ENCODE measurements around the gene ADAMTSL2. TPM values are rescaled to one million over a fixed set of nuclear protein-coding genes. Genes with fewer than 3 reads are reported as not detected.

The ADAMTSL2 gene
- total RNA-seq, 1 experiment from 2014 or later, result 0.87 TPM

GRCh38 chr9:133562611-133563290, 28.2 kb downstream of the ADAMTSL2 start:
- Mint-ChIP-seq H3K9me3 (no peaks in the 10 kb centered on the region; the same call in 1 of the 2 replicates), H3K4me3 (no peak overlapping the region), H3K27me3 (ENCODE audit: low read depth) (no peaks in the 10 kb centered on the region; the same call in 1 of the 2 replicates), H3K27ac (no peak overlapping the region), H3K4me1 (peaks cover 21% of the 10 kb centered on the region), H3K36me3 (no peaks in the 10 kb centered on the region)
- ChIA-PET CTCF (no interaction called here), POLR2A (no interaction called here)
- DNase-seq (ENCODE audit: low spot score), result no peak
- TF ChIP-seq ATF2 (CRISPR knock-in tag; IDR thresholded peaks at IDR 0.05; ENCODE audit: borderline replicate concordance, low read depth), result no peak
- TF ChIP-seq ZNF425 (CRISPR knock-in tag; conservative IDR thresholded peaks at IDR 0.05), result no peak
- no peak for TF ChIP-seq ZBTB43 (CRISPR knock-in tag; IDR thresholded peaks at IDR 0.05)
- TF ChIP-seq ZNF138 (CRISPR knock-in tag; conservative IDR thresholded peaks at IDR 0.05), result no peak
- TF ChIP-seq ARID4B (CRISPR knock-in tag; IDR thresholded peaks at IDR 0.05; ENCODE audit: borderline replicate concordance), result no peak
- no peak for TF ChIP-seq HMGA2 (CRISPR knock-in tag; IDR thresholded peaks at IDR 0.05)
- TF ChIP-seq FOXP1 (CRISPR knock-in tag; IDR thresholded peaks at IDR 0.05; ENCODE audit: borderline replicate concordance), result no peak
- no peak for TF ChIP-seq CREB1 (CRISPR knock-in tag; IDR thresholded peaks at IDR 0.05)
- TF ChIP-seq ZNF671 (CRISPR knock-in tag; IDR thresholded peaks at IDR 0.05), result no peak
- TF ChIP-seq NFATC4 (CRISPR knock-in tag; IDR thresholded peaks at IDR 0.05), result no peak
- ATAC-seq, result no peak

GRCh38 chr9:133563291-133563796, 28.8 kb downstream of the ADAMTSL2 start:
- no peaks in the 10 kb centered on the region; the same call in 1 of the 2 replicates for H3K9me3 Mint-ChIP-seq
- ATAC-seq, result no peak
- H3K27ac Mint-ChIP-seq, result no peak overlapping the region
- DNase-seq (ENCODE audit: low spot score), result no peak
- H3K36me3 Mint-ChIP-seq, result no peaks in the 10 kb centered on the region
- ChIA-PET CTCF (no interaction called here), POLR2A (no interaction called here)
- no peak overlapping the region for H3K4me3 Mint-ChIP-seq
- no peaks in the 10 kb centered on the region; the same call in 1 of the 2 replicates for H3K27me3 Mint-ChIP-seq (ENCODE audit: low read depth)
- peaks cover 16% of the 10 kb centered on the region for H3K4me1 Mint-ChIP-seq
- TF ChIP-seq PRDM15 (CRISPR knock-in tag; IDR thresholded peaks at IDR 0.05) (no peak), E2F1 (CRISPR knock-in tag; IDR thresholded peaks at IDR 0.05) (no peak), TEAD4 (CRISPR knock-in tag; IDR thresholded peaks at IDR 0.05) (no peak), ZNF281 (CRISPR knock-in tag; IDR thresholded peaks at IDR 0.05) (no peak), ZNF232 (CRISPR knock-in tag; IDR thresholded peaks at IDR 0.05) (no peak), CREM (CRISPR knock-in tag; IDR thresholded peaks at IDR 0.05) (no peak), ZNF317 (CRISPR knock-in tag; IDR thresholded peaks at IDR 0.05; ENCODE audit: borderline replicate concordance, low read depth) (no peak)
